Pancreas (tissue), 10 donors: ENCODE measurements around the gene KCNT2. TPM values are rescaled to one million over a fixed set of nuclear protein-coding genes. Genes with fewer than 3 reads are reported as not detected.

Experiments used
- ATAC-seq, 4 donors: fragments of 200-7000 bp; cut with Tn5 transposase; one replicate each; pipeline versions ENCODE4 v1.8.0 to v1.9.1; 2020; ENCODE audit warnings: mild to moderate bottlenecking in 4 of 4, moderate library complexity in 4 of 4
- DNase-seq, 6 donors: peaks; one replicate each; pipeline ENCODE4 v3.0.0-alpha.2; 2020
- FAIRE-seq: peaks from 2 replicates; lab custom pipeline; 2012; peaks lifted over from hg19 to GRCh38; lab: Jason Lieb, UNC
- H3K27ac ChIP-seq, 4 donors: fragments of 200-600 bp; sonication (generic); 1 replicate in 3 of 4; 2 replicates in 1 of 4; pipeline versions ENCODE4 v1.5.0 to v1.8.0; 2020
- H3K27me3 ChIP-seq, 4 donors: fragments of 200-600 bp; one replicate each; pipeline ENCODE4 v1.8.0; 2021
- H3K36me3 ChIP-seq, 3 donors: fragments of 200-600 bp; sonication (generic) in 1 of 3; one replicate each; pipeline versions ENCODE4 v1.5.0 to v1.8.0; 2020 to 2021
- H3K4me1 ChIP-seq, 3 donors: fragments of 200-600 bp; one replicate each; pipeline ENCODE4 v1.8.0; 2021
- H3K4me3 ChIP-seq, 4 donors: fragments of 200-600 bp; sonication (generic) in 2 of 4; one replicate each; pipeline versions ENCODE4 v1.5.0 to v1.8.0; 2020 to 2021
- H3K9me3 ChIP-seq, 4 donors: fragments of 200-600 bp; one replicate each; pipeline ENCODE4 v1.8.0; 2021
- CTCF ChIP-seq, 4 donors: fragments of 200-600 bp; sonication (generic) in 3 of 4; IDR thresholded peaks; one replicate each; pipeline versions ENCODE4 v1.5.0 to v1.8.0; 2021; ENCODE audit warnings: antibody characterized with exemption in 4 of 4
- WGBS, 2 donors: extraction: QIAGEN DNeasy Blood & Tissue Kit; methylation state at CpG; one replicate each; pipeline ENCODE4 v1.1.7; 2013; 5-methylcytosine and 5-hydroxymethylcytosine counted together
- intact Hi-C, 3 donors: fragments of 100-400 bp; cut with DNase I; formaldehyde crosslinking; loops; one replicate each; pipeline versions ENCODE4 v1.11.1 to v1.14.2; 2022
- polyA plus RNA-seq, 2 donors: library from polyadenylated mRNA; stranded (reverse); fragments of 200-250 nt; gene quantifications; one replicate each; pipeline ENCODE4 v1.2.3, GENCODE V29; 2013
- total RNA-seq, 6 donors: library from RNA; stranded (reverse); fragmentation: NEBNext Ultra II Directional in 4 of 6; extraction: Animal tissue kit (Norgen Biotek cat#: 25700) in 4 of 6; gene quantifications; one replicate each; pipeline versions ENCODE4 v1.2.1 to v1.2.4, GENCODE V29; 2021 to 2023
- donor health status: healthy with polysubstance abuse.
- donor health status: DM: no; HTN: no; CAD: no; lungs with moderate emphysema.
- donor health status: DM: no; HTN: no; CAD: no.
- donor health status: control.
- donor health status: control.
- donor health status: Bipolar disorder and iron deficiency.
- donor health status: DM: yes; HTN: yes; CAD: no.
- donor health status: DM: no; HTN: no; CAD: no.
- donor health status: DM: no; HTN: no; CAD: no.
- donor health status: DM: yes; HTN: yes; CAD: no.

KCNT2 gene
- total and polyA plus RNA-seq, 8 donors = 0.19 to 0.67 (median 0.42) TPM

DNA sequence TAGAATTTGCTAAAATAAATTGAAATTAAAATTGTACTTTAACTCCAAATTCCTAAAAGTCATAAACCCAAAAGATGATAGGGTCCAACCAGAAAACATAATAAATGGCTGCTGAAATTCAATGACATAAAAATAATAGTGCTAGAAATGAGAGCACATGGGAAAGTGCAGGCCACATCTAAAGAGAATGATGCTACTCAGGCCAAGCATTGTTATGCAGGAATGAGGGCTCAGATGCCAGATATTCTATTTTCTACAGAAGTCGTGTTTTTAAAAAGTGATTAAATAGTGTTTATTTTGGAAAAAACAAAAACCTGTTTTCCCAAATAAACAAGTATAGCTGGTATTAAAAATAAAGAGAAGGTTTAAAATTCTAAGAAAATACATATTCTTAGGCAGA is 234.4 kb downstream of the KCNT2 start:
- H3K4me1 ChIP-seq = no peaks in the 10 kb centered on the region
- no peak for DNase-seq
- no peak overlapping the region for H3K27ac ChIP-seq
- no peaks in the 10 kb centered on the region for H3K36me3 ChIP-seq
- FAIRE-seq = no peak
- intact Hi-C loops = no loop called here
- no peak for TF ChIP-seq CTCF (IDR thresholded peaks at IDR 0.05)
- H3K4me3 ChIP-seq = no peak overlapping the region
- no peaks in the 10 kb centered on the region for H3K27me3 ChIP-seq
- H3K9me3 ChIP-seq = no peaks in the 10 kb centered on the region
- no peak for ATAC-seq
- WGBS, 2 donors = 59 to 63% methylated on average over 1 of the region's 1 CpG

- no peak overlapping the region for H3K27ac ChIP-seq
- H3K4me1 ChIP-seq = no peaks in the 10 kb centered on the region
- no peaks in the 10 kb centered on the region for H3K27me3 ChIP-seq
- WGBS, 2 donors = 31 to 42% methylated on average over 2 of the region's 2 CpGs
- intact Hi-C loops = no loop called here
- no peaks in the 10 kb centered on the region for H3K36me3 ChIP-seq
- DNase-seq (no peak), FAIRE-seq (peak; percentile 78), ATAC-seq (peak in 3 of 4 donors; percentile 45 to 69 (median 54))
- peak; percentile 30 to 52 (median 45) for TF ChIP-seq CTCF (IDR thresholded peaks at IDR 0.05)
- no peak overlapping the region for H3K4me3 ChIP-seq
- H3K9me3 ChIP-seq = no peaks in the 10 kb centered on the region
These were observed 235.2 kb downstream of the KCNT2 start for GRCh38 chr1:196372896-196373536.

- no peak for DNase-seq
- Histone ChIP-seq H3K36me3 (no peaks in the 10 kb centered on the region), H3K4me1 (no peaks in the 10 kb centered on the region), H3K27me3 (no peaks in the 10 kb centered on the region), H3K27ac (no peak overlapping the region), H3K4me3 (no peak overlapping the region), H3K9me3 (no peaks in the 10 kb centered on the region)
- no peak for FAIRE-seq
- no peak for ATAC-seq
- TF ChIP-seq CTCF (IDR thresholded peaks at IDR 0.05) = no peak
- intact Hi-C loops = loop anchor here in 1 of 3 donors (10.0 kb wide), 1 partner anchor 297 kb away; no protein-coding TSS in a partner anchor
- 76 to 91% methylated on average over 3 of the region's 3 CpGs for WGBS, 2 donors
These were observed 240.4 kb downstream of the KCNT2 start for GRCh38 chr1:196367838-196368237.

- ATAC-seq (no peak), DNase-seq (no peak), FAIRE-seq (no peak)
- Histone ChIP-seq H3K9me3 (no peaks in the 10 kb centered on the region), H3K4me3 (no peak overlapping the region), H3K27me3 (no peaks in the 10 kb centered on the region), H3K27ac (no peak overlapping the region), H3K36me3 (no peaks in the 10 kb centered on the region), H3K4me1 (no peaks in the 10 kb centered on the region)
- 46 to 54% methylated on average over 5 of the region's 5 CpGs for WGBS, 2 donors
- intact Hi-C loops = loop anchor here in 1 of 3 donors (10.0 kb wide), 1 partner anchor 298 kb away; no protein-coding TSS in a partner anchor
- TF ChIP-seq CTCF (IDR thresholded peaks at IDR 0.05) = no peak
These were observed 241.3 kb downstream of the KCNT2 start for GRCh38 chr1:196366817-196367495.
